PFSK-1 (cell line): Measurements from ENCODE around the gene SLC4A2.

Source experiments
- FOXP2 ChIP-seq: optimal IDR thresholded peaks from 2 replicates; pipeline ENCODE3; 2011; ENCODE audit warnings: borderline replicate concordance, control low read depth, inconsistent platforms; ENCODE audit not compliant: insufficient read depth; ENCODE audit errors: extremely low read length, extremely low read depth
- POLR2AphosphoS5 ChIP-seq: IDR thresholded peaks from 2 replicates; pipeline ENCODE4 v1.6.1; 2012; ENCODE audit warnings: low read depth, mild to moderate bottlenecking, control low read depth, low read length, moderate library complexity
- REST ChIP-seq, 2 experiments: IDR thresholded peaks; 2 replicates each; pipeline versions ENCODE4 v1.6.1 to v1.8.0; 2011 to 2012; ENCODE audit warnings: low read depth in 2 of 2, low read length in 2 of 2, control low read depth in 1 of 2, inconsistent platforms in 1 of 2, mild to moderate bottlenecking in 1 of 2, moderate library complexity in 1 of 2; ENCODE audit not compliant: insufficient read depth in 1 of 2
- SIN3A ChIP-seq: IDR thresholded peaks from 2 replicates; pipeline ENCODE4 v1.6.1; 2012; ENCODE audit warnings: mild to moderate bottlenecking, low read length, moderate library complexity, borderline replicate concordance; ENCODE audit not compliant: insufficient read depth
- TAF1 ChIP-seq: IDR thresholded peaks from 2 replicates; pipeline ENCODE4 v1.6.1; 2012; ENCODE audit warnings: low read length, control low read depth, borderline replicate concordance; ENCODE audit not compliant: insufficient read depth

GRCh38 chr7:151053751-151054150 is 5.6 kb upstream of the SLC4A2 start:
- TF ChIP-seq POLR2AphosphoS5: no peak
- no peak for TF ChIP-seq TAF1
- no peak for TF ChIP-seq REST (IDR thresholded peaks at IDR 0.05; ENCODE audit: insufficient read depth in 1 of 2, low read depth in 2 of 2, low read length in 2 of 2)
- TF ChIP-seq SIN3A: no peak
- TF ChIP-seq FOXP2: no peak
